Neural progenitor cell (in vitro differentiated cells): ENCODE results near the gene GABBR1. TPM values are rescaled to one million over a fixed set of nuclear protein-coding genes. Genes with fewer than 3 reads are reported as not detected.

Experiments
- DNase-seq: peaks from one replicate; pipeline ENCODE4 v3.0.0-alpha.2; 2016; ENCODE audit warnings: low spot score
- H2AFZ ChIP-seq: fragments of 200-600 bp; sonication (generic); replicated peaks from 2 replicates; pipeline ENCODE4 v1.6.1; 2016; ENCODE audit warnings: antibody characterized with exemption
- H3F3A ChIP-seq: fragments of 200-600 bp; sonication (generic); 2 replicates; pipeline ENCODE4 v1.6.1; 2016; ENCODE audit warnings: antibody characterized with exemption, low read depth
- H3K27ac ChIP-seq: fragments of 200-600 bp; sonication (generic); 2 replicates; pipeline ENCODE4 v1.5.1; 2016; ENCODE audit warnings: mild to moderate bottlenecking
- H3K27me3 ChIP-seq: fragments of 200-600 bp; sonication (generic); 2 replicates; pipeline ENCODE4 v1.6.1; 2016; ENCODE audit warnings: mild to moderate bottlenecking, moderate library complexity
- H3K36me3 ChIP-seq: fragments of 200-600 bp; sonication (generic); 2 replicates; pipeline ENCODE4 v1.5.1; 2016
- H3K4me1 ChIP-seq: fragments of 200-600 bp; sonication (generic); 2 replicates; pipeline ENCODE4 v1.6.1; 2016; ENCODE audit warnings: mixed run types
- H3K4me2 ChIP-seq: fragments of 200-600 bp; sonication (generic); 2 replicates; pipeline ENCODE4 v1.6.1; 2016
- H3K4me3 ChIP-seq: fragments of 200-600 bp; sonication (generic); 2 replicates; pipeline ENCODE4 v1.5.1; 2016
- H3K79me2 ChIP-seq: fragments of 200-600 bp; sonication (generic); 2 replicates; pipeline ENCODE4 v1.6.1; 2016; ENCODE audit warnings: low read depth
- H3K9ac ChIP-seq: fragments of 200-600 bp; sonication (generic); 2 replicates; pipeline ENCODE4 v1.6.1; 2016
- H3K9me3 ChIP-seq: fragments of 200-600 bp; sonication (generic); 2 replicates; pipeline ENCODE4 v1.5.1; 2016; ENCODE audit warnings: low read depth
- H4K20me1 ChIP-seq: fragments of 200-600 bp; sonication (generic); 2 replicates; pipeline ENCODE4 v1.6.1; 2016; ENCODE audit warnings: low read depth
- H3K27ac Mint-ChIP-seq: 3 replicates; pipeline ENCODE4 v1.8.0; 2021; ENCODE audit warnings: mixed read lengths
- H3K27me3 Mint-ChIP-seq: 2 replicates; pipeline ENCODE4 v1.8.0; 2022; ENCODE audit warnings: low read depth, mild to moderate bottlenecking, inconsistent platforms, moderate library complexity, mixed read lengths; ENCODE audit not compliant: insufficient read depth
- H3K36me3 Mint-ChIP-seq: 3 replicates; pipeline ENCODE4 v1.8.0; 2021; ENCODE audit warnings: mixed read lengths
- H3K4me1 Mint-ChIP-seq: 3 replicates; pipeline ENCODE4 v1.8.0; 2021; ENCODE audit warnings: mixed read lengths
- H3K4me3 Mint-ChIP-seq: 3 replicates; pipeline ENCODE4 v1.8.0; 2021; ENCODE audit warnings: mild to moderate bottlenecking, moderate library complexity, mixed read lengths
- H3K9me3 Mint-ChIP-seq: 3 replicates; pipeline ENCODE4 v1.8.0; 2020; ENCODE audit warnings: mixed read lengths
- CTCF ChIP-seq: fragments of 200-600 bp; sonication (generic); IDR thresholded peaks from 2 replicates; pipeline ENCODE4 v1.5.1; 2017; ENCODE audit warnings: antibody characterized with exemption, mild to moderate bottlenecking
- EZH2 ChIP-seq: fragments of 200-600 bp; sonication (generic); IDR thresholded peaks from 2 replicates; pipeline ENCODE4 v1.6.1; 2017; ENCODE audit warnings: antibody characterized with exemption, mild to moderate bottlenecking, moderate library complexity
- EZH2phosphoT487 ChIP-seq: fragments of 200-600 bp; sonication (generic); IDR thresholded peaks from 2 replicates; pipeline ENCODE4 v1.6.1; 2017; ENCODE audit warnings: antibody characterized with exemption
- total RNA-seq: library from RNA; depleted of rRNA; stranded (reverse); fragments of >200 nt; gene quantifications from 2 replicates; pipeline ENCODE4 v1.2.3, GENCODE V29; 2015; ENCODE audit warnings: low replicate concordance

The GABBR1 gene
- total RNA-seq, 1 donor from 2014 or later = 25.4 TPM

DNA sequence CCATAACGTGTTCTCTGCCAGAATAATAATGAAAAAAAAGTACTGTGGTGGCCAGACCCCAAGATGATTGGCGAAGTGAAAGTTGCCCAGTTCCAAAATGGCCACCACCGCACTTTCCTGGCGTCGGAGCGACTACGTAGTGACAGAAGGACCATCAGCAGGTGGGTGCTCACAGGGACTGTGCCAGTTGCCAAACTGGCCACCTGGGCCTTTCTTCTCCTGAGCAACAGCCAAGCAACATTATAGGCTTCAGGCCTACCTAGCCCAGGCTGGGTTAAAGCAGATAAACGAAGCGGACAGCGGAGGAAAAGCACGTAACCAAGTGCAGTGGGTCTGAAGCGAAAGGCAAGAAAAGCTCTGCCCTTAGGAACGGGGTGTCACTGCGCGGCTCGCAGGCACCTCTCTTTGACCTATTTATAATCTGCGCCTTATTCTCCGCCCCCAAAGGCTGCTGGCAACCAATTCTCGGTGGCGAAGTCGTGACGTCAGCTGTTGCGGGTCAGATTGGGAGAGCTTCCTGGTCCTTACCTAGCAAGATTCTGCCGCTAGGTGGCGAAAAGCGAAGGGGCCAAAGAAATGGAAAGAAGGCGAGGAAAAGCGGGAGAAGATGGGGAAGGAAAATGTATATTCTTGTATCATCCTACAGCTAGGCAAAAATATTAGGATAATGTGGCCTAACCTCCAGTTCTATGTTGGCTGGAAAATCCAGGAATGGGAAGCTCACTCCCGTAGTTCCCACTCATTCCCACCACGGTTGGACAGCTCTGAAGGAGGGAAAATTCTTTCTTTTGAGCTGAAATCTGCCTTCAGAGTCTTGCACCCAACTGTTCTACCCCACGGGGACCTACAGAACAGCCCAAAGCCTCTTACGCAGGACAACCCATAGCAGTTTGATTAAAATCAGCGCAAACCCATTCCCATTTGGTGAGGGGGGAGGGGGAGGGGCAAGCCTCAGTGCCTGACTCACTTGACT, 17.0 kb upstream of the GABBR1 start:
- H3F3A ChIP-seq = peaks cover 13% of the 10 kb centered on the region
- H3K27me3 ChIP-seq = no peaks in the 10 kb centered on the region
- no peaks in the 10 kb centered on the region for H3K9me3 ChIP-seq
- peak overlapping the region; percentile 84 for H3K4me2 ChIP-seq
- Mint-ChIP-seq H3K27me3 (no peaks in the 10 kb centered on the region), H3K9me3 (no peaks in the 10 kb centered on the region), H3K4me1 (peaks cover 8% of the 10 kb centered on the region), H3K27ac (peak overlapping the region; percentile 93), H3K36me3 (no peaks in the 10 kb centered on the region), H3K4me3 (peak overlapping the region; percentile 88)
- peak; percentile 99 for DNase-seq
- no peak overlapping the region for H3K27ac ChIP-seq
- TF ChIP-seq CTCF = peak; percentile 94
- TF ChIP-seq EZH2 = no peak
- TF ChIP-seq EZH2phosphoT487 = no peak
- no peaks in the 10 kb centered on the region for H3K4me1 ChIP-seq
- no peak overlapping the region for H3K9ac ChIP-seq
- peak overlapping the region; percentile 50 for H3K4me3 ChIP-seq
- H3K79me2 ChIP-seq = no peaks in the 10 kb centered on the region
- no peaks in the 10 kb centered on the region for H3K36me3 ChIP-seq
- no peaks in the 10 kb centered on the region for H4K20me1 ChIP-seq
- H2AFZ ChIP-seq = peak overlapping the region; percentile 95

- Histone ChIP-seq H3K79me2 (no peaks in the 10 kb centered on the region), H3K36me3 (no peaks in the 10 kb centered on the region), H3K27ac (no peak overlapping the region), H3K9me3 (no peaks in the 10 kb centered on the region), H3K4me1 (no peaks in the 10 kb centered on the region), H3K4me3 (no peak overlapping the region), H4K20me1 (no peaks in the 10 kb centered on the region), H3K9ac (no peak overlapping the region), H2AFZ (no peak overlapping the region), H3F3A (peaks cover 10% of the 10 kb centered on the region), H3K4me2 (no peak overlapping the region), H3K27me3 (no peaks in the 10 kb centered on the region)
- Mint-ChIP-seq H3K4me3 (no peak overlapping the region), H3K9me3 (no peaks in the 10 kb centered on the region), H3K36me3 (no peaks in the 10 kb centered on the region), H3K27ac (no peak overlapping the region), H3K4me1 (peaks cover 8% of the 10 kb centered on the region), H3K27me3 (no peaks in the 10 kb centered on the region)
- DNase-seq = peak; percentile 40
- TF ChIP-seq CTCF = peak; percentile 64
- TF ChIP-seq EZH2phosphoT487 = no peak
Measured at GRCh38 chr6:29647927-29648642, 15.1 kb upstream of the GABBR1 start.

GRCh38 chr6:29641430-29642148, 8.6 kb upstream of the GABBR1 start:
- H3K79me2 ChIP-seq = no peaks in the 10 kb centered on the region
- no peaks in the 10 kb centered on the region for H3K36me3 ChIP-seq
- no peak overlapping the region for H3K4me2 ChIP-seq
- Mint-ChIP-seq H3K9me3 (no peaks in the 10 kb centered on the region), H3K27me3 (no peaks in the 10 kb centered on the region), H3K27ac (no peak overlapping the region), H3K4me3 (no peak overlapping the region), H3K36me3 (no peaks in the 10 kb centered on the region), H3K4me1 (no peaks in the 10 kb centered on the region)
- H3K27me3 ChIP-seq = no peaks in the 10 kb centered on the region
- no peak overlapping the region for H2AFZ ChIP-seq
- no peaks in the 10 kb centered on the region for H3K9me3 ChIP-seq
- DNase-seq = no peak
- peaks cover 5% of the 10 kb centered on the region for H3F3A ChIP-seq
- H3K27ac ChIP-seq = no peak overlapping the region
- H3K9ac ChIP-seq = no peak overlapping the region
- TF ChIP-seq EZH2phosphoT487 = no peak
- TF ChIP-seq CTCF = no peak
- TF ChIP-seq EZH2 = no peak
- no peak overlapping the region for H3K4me3 ChIP-seq
- H4K20me1 ChIP-seq = no peaks in the 10 kb centered on the region
- H3K4me1 ChIP-seq = peaks cover 7% of the 10 kb centered on the region
